GM21367 (cell line): ENCODE results near the gene RDM1.
"Not testable (repeated sequence)": the region's sequence is repeated elsewhere in the genome, so short reads cannot be mapped to it uniquely, and the experiment has no call there.

Source experiments
- ATAC-seq: cut with Tn5 transposase; IDR thresholded peaks from one replicate; pipeline ENCODE4 v1.9.1; 2021; ENCODE audit not compliant: unreplicated experiment

RDM1 gene

DNA sequence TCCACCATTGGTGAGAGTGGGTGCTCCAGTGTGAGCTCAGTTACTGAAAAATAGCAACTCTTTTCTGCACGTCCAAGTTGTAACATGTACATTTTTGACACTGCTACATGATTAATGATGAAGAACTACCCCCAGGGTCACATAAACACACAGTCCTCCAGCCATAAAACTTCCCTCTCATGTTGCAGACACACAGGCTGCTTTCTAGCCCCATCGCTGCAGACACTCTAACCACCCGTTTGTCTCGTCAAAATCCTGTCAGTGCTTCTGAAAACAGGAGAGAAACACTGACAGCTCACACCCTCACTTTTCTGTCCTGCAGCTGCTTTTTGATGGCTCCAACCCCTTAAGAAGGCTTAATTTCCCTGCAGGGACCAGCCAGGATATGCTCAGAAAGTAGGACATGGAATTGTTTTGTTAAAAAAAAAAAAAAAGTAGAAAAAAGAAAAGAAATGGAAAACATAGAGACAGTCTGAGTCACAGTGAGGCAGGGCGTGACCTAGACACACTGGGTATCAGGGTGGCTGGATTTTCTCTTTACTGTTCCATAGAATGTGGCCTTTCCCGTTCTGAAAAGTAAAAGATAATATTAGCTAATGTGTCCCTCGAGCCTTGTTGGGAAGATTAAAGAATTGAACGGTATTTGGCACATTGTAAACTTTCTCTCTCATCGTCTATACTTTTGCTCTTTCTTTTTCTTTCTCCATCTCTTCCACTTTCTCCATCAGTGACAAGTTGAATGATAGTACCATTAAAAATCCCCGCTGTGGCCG lies 29.7 kb downstream of the RDM1 start:
- no peak for ATAC-seq

DNA sequence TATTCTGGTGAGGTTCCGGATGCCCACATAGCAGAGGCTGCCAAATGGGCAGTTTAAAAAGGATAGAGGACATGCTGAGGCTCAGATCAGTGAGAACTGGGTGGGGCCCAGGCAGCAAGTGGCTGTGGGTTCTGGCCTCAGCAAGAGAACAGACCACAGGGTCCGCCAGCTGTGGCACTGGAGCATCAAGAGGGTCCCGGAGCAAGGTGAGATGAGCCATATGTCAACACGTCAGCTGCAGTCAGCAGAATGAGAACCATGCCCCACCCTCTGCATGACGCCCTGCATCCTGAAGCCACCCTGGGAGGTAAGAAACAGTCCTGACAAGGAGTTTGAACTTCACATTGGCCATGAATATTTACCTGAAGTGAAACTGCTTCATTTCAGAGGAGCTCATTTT lies 30.3 kb downstream of the RDM1 start:
- ATAC-seq = no peak

DNA sequence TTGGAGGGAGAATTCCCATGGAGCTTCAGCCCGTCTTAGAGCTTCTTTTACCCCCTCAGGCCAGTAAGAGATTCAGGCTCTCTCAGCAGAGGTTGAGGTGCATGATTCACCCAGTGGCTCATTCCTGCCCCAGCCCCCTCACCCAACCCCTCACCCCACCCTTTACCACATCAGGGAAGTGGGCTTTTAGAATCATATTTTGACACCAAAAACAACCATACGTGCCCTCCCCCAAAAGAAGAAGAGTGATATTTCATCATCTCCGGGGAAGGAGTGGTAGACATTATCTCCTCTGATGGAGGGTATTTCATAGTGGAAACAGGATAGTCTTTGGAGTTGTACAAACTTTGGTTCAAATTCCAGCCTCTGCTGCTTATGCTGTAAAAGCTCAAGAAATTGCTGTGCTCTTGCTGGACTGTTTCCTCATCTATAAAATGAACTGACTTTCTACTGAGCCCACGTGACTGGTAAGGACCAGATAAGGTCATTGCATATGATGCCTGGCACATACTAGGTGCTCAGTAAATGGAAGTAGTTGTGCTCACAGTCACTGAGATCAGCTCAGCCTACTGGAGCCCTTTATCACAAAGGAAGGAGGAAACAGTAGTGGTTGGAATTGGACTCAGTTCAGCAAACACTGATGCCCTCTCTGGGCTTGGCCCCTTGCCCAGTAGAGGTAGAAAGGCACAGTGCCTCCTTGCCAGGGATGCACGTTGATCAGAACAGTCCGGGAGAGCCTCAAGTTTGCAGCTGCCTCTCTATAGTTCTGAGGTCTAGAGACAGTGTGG lies 32.1 kb downstream of the RDM1 start:
- ATAC-seq = no peak

DNA sequence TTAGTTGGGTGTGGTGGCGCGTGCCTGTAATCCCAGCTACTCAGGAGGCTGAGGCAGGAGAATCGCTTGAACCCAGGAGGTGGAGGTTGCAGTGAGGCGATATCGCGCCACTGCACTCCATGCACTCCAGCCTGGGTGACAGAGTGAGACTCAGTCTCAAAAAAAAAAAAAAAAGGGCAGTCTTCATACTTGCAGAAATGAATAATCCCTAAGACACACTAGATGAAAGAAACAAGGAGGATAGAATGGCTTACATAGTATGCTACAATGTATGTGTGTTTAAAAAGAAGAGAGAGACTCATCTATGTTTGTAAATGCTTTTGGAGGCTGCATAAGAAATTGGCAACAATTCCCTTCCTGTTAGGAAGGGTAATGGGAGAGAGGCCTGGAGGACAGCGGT lies 32.8 kb downstream of the RDM1 start:
- not testable (repeated sequence) for ATAC-seq

DNA sequence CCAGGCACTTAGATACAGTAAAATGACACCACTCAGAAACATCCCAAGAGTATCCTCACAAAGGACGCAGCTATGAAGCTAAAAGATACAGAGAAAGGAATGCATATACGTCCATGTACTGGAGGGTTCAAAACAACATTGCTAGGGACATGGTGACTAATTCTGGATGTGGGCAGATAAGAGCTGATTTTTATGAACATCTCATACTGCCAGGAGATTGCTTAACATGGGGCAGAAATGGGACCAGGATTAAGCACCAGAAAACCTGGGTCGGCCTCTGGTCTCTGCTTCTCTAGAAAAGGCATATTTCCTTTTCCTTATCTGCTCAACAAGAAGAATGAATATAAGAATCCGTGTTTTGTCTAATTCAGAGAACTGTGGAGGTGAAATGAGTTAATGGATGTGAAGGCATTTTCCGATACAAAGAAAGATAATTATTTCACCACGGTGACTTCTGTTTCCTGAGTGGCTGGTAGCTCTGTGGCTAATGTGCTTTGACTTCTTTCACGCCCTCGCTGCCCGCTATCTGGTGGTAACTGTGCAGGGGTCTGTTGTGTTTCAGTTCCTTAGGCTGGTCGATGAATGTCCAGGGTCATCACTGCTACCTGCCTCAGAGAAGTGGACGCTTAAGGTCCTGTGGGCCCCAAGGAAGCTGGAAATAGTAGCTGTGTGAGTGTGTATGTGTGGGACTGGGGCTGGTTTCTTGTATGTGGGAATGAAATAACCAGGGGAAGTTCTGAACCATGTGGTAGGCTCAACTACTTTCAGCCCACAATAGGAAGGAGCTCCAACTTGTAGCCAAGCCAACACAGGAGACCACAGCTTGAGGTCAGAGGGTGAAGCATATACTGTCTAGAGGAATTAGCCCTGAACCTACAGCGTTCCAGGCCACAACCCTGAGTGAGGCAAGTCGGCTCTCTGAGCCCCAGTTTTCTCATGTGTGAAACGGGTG lies 34.7 kb downstream of the RDM1 start:
- ATAC-seq = peak; percentile 45

DNA sequence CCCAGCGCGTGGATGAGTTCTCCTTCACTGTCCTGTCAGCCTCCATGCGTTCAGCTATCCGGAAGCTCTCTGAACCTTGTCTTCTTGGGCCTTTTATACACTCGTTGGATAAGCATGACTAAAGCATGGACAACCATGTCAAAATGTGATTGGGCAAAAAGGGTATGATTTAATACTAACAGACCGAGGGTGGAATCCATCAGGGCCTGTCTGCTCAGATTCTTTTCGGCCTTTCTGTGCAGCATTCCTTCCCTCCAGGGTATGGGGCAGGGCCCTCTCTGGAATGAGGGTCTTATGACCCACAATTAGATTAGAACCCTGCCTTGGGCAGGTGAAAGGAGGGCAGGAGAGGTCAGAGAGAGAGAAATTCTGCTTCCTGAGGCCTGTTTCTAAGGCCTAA lies 36.4 kb downstream of the RDM1 start:
- ATAC-seq = no peak

DNA sequence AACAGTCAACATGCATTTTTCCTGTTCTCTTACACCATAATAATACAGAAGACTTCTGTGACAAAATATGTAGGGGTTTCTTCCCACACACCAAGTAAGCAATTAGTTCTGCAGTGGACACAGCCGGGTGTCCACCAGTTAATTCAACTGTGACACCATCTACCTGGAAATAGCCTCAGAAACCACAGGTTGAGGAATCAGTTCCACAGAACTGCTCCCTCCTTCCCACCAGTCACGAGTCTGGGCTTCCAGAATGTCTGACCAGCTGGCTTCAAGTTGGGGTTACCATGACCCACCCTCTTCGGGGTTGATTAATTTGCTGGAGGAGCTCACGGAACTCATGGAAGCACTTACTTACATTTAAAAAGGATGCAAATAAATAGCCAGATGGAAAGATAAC lies 36.8 kb downstream of the RDM1 start:
- ATAC-seq = no peak

DNA sequence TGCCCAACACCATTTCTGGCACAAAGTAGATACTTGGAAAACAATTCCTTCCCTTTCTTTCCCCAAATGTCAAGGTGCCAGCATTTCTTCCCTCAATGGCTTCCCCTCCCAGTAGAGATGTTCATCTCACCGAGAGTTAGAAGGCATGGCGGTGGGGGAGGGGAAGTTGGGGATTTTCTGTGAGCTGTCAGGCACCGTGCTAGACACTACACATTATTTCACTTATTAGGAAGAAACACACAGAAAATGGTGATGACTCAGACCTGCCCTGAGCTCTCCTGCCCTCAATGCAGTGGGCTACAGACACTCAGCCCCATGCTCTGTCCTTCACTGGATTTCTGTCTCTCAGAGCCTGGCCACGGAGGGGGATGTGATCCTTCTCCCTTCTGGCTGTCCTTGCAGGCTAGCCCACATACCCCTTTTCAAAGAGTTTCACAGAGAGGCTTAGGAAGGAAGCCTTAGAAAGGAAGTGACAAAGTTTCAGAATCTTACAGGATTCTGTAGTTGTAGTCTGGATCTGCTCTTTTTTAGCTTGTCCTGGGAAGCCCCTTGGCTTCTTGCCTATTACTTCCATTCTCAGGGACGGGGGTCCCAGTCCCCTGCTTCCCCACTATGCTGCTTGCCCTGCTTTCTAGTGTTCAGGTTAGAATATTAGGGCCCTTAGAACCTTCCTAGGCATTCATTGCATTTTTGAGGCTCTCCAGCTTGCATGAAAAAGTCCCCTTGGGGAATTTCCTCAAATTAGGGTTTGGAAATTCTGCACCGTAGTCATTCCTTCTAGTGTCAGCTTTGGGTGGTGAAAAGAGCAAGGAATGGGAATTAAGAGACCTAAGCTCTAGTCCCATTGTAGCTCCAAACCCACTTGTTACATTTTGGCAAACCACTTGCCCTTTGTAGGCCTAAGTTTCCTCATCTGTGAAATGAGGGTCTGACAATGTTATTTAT lies 38.2 kb downstream of the RDM1 start:
- no peak for ATAC-seq

DNA sequence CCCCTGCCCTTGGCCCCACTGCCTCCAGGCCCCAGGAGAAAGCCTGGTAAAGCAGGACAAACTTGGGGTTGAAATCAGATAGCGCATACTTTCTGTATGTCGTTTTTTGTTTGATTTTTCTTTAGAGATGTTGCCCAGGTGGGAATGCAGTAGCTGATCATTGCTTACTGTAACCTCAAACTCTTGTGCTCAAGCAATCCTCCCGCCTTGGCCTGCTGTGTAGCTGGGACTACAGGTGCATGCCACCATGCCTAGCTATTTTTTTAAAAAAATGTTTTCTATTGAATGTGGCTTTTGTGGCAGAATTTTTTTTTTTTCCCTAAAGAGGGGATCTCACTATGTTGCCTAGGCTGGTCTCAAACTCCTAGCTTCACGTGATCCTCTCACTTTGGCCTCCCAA lies 39.3 kb downstream of the RDM1 start:
- ATAC-seq = no peak

DNA sequence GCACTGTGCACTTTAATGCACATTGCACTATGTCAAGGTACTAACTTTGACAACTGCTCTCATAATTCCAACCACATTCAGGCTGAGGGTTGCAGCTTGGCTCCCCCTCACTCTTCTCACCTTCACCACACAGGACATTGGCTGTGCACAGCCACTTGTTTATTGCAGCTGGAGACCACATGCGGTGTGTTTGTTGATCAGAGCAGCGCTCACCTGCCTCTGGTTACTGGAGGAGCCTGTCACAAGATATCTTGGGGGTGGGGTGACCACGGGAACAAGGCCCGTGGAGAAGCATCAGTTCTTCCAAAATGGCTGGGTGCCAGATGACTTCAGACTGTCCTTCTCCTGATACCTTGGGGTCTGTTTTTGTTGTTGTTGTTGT lies 39.8 kb downstream of the RDM1 start:
- ATAC-seq = no peak

DNA sequence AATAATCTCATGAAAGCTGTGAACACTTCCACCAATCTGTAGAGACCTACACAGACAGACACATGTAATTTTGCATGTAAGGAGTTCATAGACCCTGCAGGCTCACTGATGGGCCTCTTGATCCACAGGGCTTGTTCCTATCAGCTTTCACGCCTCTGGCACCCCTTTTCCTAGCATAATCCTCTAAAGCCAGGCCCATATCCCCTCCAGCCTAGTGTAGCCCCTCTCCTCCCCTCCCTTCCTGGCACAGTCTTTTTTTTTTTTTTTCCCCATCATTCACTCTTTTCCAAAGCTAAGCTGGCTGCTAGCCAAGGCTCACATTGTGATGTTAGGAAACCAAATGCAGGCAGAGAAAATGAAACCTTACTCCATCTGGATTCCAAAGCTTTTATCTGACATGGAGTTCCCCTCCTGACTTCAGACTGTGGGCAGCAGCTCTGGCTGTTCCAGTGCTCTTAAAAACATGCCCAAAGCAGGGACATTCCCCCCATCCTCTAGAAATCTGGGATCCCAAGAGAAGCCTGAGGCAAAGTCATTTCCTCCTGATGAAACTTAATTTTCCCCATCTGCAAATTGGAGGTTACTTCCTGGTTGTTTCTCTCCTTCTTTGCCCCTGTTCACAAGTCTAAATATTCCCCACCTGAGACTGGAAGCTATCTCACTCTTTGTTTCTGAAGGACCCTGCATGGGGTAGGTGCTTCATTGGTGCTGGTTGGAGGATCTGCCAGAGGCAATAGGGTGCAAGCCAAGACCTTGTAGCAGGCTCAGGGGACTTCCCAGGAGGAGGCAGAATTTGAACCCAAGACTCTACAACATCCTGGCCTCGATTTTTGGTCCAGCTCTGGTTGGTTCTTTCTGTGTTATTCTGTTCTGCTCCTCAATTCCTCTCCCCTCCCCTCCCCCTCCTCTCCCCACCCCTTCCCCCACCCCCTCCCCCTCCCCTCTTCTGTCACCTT lies 40.5 kb downstream of the RDM1 start:
- no peak for ATAC-seq

DNA sequence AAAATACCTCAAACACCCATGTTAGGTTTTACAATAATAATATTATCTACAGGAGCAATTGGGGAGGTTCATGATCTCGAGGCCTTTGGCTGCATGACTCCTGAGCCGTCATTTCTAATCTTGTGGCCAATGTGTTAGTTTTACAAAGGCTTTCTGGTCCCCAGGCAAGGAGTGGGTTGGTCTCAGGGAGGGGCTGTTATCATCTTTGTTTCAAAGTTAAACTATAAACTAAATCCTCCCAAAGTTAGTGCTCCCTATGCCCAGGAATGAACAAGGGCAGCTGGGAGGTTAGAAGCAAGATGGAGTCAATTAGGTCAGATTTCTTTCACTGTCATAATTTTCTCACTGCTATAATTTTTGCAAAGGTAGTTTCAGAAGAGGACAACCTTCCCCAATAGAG lies 41.3 kb downstream of the RDM1 start:
- no peak for ATAC-seq

DNA sequence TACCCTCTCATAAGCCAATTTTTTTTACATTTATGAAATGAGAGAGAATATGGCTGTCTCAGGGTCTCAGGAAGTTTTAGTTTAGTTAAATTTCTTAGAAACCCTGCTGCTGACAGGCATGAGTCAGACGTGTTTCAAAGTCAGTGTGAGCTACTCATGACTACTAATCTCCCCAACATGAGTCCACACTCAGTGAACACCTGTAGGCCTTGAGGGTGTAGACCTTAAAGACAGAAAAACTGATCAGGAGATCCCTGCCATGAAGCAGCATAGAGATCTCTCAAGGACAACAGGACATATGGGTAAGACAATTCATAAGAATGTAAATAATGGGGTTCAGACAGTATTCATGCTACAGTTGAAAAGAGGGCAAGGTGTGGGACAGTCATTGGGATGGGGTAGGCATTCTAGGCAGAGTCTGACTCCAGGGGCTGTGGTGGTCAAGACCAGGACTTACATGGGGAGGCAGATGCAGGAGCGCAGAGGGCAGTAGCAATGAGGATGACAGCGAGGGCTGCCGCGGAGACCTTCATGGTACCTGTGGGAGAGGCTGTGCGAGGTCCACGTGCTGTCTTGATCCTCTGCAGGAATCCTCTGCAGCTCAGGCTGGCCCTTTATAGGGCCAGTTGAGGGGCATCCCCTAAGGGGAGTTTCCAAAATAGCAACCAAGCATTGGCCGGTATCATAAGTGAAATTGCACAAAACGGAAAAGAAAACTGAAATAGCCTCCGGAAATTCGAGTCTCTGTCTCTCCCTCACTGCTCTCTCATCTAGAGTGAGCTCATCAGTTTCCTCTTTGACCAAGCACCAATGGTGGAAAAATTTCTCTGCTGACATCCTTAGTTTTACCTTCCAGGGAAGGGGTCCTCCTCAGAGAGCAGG lies 50.6 kb downstream of the RDM1 start, which contains the start of gene CCL5:
Gene CCL5 (minus strand): TSS at position 588 of the 882 bp plus-strand sequence.
- peak; percentile 79 for ATAC-seq

DNA sequence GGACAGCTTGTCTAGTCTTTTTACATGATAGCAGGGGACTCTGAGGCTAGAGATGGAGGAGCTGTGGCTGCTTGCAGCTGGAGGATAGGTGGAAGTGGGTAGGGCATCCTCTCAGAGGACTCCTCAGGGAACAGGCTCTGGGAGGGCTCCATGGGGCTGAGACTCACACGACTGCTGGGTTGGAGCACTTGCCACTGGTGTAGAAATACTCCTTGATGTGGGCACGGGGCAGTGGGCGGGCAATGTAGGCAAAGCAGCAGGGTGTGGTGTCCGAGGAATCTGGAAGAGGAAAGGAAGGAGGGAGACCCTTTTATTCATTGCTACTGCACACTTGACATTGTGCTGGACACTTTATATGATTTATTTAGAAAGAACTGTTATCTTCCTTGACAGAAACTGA lies 52.2 kb downstream of the RDM1 start:
- ATAC-seq = no peak

DNA sequence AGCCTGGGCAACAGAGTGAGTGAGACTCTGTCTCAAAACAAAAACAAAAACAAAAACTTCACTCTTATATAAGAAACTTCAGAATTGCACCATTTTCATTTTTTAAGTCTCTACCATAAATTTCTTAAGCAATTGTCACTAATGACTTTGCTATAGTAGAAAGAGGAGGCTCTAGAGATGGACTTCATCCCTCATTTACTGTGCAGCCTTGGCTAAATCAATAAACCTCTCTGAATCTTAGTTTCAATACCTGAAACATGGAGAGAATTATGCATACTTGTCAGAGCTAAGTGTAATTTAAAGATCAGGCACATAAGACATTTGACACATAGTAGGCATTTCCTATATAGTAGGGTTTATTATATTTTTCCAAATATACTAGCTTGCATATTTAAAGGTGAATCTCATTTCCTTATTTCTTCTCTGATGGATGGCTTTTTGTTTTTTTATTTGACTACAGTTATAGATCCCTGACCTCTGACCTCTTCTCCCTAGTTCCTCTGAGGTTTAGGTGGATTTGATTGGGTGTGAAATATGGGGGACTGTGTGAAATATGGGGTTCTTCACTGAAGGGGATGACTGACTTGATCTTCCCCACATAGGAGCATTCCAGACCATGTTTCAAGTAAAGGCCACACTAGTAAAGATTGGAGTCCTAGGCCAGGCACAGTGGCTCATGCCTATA lies 53.1 kb downstream of the RDM1 start:
- no peak for ATAC-seq

DNA sequence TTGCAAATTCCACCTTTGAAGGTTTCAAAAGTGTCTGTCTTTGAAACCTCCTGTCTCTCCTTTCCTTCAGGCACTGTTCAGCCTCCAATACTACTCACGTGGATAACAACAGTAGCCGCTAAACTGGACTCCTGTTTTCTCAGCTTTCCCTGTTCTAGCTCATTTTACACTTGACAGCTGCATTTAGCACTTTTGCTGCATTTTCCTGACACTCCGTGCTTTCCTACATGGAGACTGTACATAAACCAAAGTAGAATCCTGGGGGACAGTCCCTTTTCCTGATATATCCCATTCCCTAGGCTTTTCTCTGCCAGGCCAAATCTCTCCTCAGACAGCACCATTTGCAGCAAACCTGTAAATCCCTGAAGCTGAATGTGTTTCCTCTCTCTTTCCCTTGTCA lies 54.0 kb downstream of the RDM1 start:
- no peak for ATAC-seq

DNA sequence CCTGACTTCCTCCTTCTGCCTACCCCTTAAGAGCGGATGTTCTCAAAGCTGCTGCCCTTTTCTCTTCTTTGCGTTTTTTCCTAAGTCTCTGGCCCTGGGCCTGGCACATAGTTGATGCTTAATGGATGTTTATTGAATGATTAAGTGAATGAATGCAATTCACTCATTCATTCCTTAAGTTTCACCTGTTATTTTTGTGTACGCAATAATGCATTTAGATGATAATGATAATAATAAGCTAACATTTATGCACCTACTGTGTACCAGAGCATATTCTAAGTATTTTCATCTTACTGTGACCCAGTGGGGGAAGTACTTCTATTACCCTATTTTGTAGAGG lies 54.8 kb downstream of the RDM1 start:
- ATAC-seq = no peak
